IPS-18a (cell line): ENCODE results near the gene MAPK8IP3.

Experiments used
- H3K27ac ChIP-seq: one replicate; pipeline ENCODE4 v1.5.1; 2013; ENCODE audit warnings: low read length
- H3K27me3 ChIP-seq: one replicate; pipeline ENCODE4 v1.6.1; 2013; ENCODE audit warnings: mild to moderate bottlenecking, low read length; ENCODE audit not compliant: control insufficient read depth, insufficient read depth
- H3K36me3 ChIP-seq: one replicate; pipeline ENCODE4 v1.6.1; 2013; ENCODE audit warnings: low read depth, low read length; ENCODE audit not compliant: control insufficient read depth
- H3K4me1 ChIP-seq: one replicate; pipeline ENCODE4 v1.6.1; 2013; ENCODE audit warnings: low read depth, low read length; ENCODE audit not compliant: control insufficient read depth
- H3K4me3 ChIP-seq: one replicate; pipeline ENCODE4 v1.5.1; 2013; ENCODE audit warnings: low read length
- H3K9ac ChIP-seq: one replicate; pipeline ENCODE4 v1.6.1; 2013; ENCODE audit warnings: mild to moderate bottlenecking, low read length, moderate library complexity
- H3K9me3 ChIP-seq: one replicate; pipeline ENCODE4 v1.6.1; 2013; ENCODE audit warnings: low read depth, low read length; ENCODE audit not compliant: control insufficient read depth

Gene MAPK8IP3, protein sequence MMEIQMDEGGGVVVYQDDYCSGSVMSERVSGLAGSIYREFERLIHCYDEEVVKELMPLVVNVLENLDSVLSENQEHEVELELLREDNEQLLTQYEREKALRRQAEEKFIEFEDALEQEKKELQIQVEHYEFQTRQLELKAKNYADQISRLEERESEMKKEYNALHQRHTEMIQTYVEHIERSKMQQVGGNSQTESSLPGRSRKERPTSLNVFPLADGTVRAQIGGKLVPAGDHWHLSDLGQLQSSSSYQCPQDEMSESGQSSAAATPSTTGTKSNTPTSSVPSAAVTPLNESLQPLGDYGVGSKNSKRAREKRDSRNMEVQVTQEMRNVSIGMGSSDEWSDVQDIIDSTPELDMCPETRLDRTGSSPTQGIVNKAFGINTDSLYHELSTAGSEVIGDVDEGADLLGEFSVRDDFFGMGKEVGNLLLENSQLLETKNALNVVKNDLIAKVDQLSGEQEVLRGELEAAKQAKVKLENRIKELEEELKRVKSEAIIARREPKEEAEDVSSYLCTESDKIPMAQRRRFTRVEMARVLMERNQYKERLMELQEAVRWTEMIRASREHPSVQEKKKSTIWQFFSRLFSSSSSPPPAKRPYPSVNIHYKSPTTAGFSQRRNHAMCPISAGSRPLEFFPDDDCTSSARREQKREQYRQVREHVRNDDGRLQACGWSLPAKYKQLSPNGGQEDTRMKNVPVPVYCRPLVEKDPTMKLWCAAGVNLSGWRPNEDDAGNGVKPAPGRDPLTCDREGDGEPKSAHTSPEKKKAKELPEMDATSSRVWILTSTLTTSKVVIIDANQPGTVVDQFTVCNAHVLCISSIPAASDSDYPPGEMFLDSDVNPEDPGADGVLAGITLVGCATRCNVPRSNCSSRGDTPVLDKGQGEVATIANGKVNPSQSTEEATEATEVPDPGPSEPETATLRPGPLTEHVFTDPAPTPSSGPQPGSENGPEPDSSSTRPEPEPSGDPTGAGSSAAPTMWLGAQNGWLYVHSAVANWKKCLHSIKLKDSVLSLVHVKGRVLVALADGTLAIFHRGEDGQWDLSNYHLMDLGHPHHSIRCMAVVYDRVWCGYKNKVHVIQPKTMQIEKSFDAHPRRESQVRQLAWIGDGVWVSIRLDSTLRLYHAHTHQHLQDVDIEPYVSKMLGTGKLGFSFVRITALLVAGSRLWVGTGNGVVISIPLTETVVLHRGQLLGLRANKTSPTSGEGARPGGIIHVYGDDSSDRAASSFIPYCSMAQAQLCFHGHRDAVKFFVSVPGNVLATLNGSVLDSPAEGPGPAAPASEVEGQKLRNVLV (N-terminal part only)

DNA sequence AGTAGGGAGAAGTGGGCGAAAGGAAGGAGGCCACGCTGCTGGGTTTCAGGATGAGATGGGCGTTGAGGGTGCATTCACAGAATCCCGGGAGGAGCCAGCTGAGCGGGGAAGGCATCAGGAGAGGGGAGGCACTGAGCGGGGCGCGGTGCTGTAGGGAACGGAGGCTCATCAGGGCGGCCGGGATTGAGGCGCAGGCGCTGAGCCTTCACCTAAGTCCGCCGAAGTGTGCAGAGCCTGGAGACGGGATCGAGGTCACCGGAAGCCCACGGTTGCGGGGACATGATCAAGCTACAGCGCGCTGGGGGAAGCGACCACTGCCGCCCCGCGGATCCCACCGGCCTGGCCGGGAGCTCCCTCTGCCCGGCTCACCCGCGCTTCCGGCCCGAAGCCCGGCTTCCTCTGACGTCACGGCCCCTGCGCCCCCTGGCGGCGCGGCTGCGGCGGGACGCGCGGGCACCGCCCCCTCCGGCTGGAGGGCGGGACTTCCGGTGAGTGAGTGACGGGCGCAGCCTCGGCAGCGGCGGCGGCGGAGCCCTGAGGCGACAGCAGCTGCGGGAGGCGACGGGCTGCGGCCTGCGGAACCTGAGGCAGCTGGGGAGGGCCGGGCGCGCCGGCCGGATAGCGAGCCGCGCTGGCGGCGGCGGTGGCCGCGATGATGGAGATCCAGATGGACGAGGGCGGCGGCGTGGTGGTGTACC lies at the start of gene MAPK8IP3:
MAPK8IP3 (plus strand) TSS at position 508 of the 698 bp plus-strand sequence; CDS start at position 653, 145 bp downstream.
- H3K9me3 ChIP-seq, result no peaks in the 10 kb centered on the region
- peaks cover 5% of the 10 kb centered on the region for H3K4me1 ChIP-seq
- H3K9ac ChIP-seq, result peak within 1 kb of the TSS; percentile 84
- H3K36me3 ChIP-seq, result peaks cover 17% of the 10 kb centered on the region
- peak within 1 kb of the TSS; percentile 91 for H3K4me3 ChIP-seq
- no peaks in the 10 kb centered on the region for H3K27me3 ChIP-seq
- peak within 1 kb of the TSS; percentile 66 for H3K27ac ChIP-seq

DNA sequence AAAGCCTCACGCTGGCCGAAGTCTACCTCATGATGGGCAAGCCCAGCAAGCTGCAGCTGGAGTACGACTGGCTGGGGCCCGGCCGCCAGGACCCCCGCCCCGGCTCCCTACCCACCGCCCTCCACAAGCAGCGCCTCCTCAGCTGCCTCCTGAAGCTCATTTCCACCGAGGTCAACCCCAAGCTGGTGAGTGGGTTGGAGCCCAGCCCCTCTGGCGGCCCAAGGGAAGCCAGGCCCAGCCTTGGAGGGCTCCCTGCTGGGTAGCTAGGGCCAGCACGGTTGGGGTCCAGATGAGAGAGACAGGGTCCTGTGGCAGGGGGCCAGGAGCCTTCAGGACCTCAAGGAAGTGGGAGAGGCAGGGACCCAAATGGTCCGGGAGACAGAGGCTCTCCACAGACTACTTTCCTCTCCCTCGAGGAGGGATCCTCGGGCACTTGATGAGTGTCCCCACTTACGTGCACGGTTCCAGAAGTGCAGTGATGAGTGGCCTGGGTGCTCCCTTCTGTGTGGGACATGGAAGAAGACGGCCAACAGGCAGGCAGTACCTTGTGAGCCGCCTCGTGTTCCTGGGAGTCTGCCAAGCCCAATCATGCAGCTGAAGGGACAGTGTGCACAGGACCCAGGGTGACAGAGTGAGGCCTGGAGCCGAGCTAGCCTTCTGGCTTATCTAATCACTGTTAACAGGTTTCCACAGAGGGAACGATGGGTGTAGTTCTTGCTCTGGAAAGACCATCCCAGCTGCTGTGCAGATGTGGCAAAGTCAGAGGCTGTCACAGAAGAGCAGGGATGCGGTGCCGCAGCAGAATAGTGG lies 49.0 kb upstream of the MAPK8IP3 start:
- Histone ChIP-seq H3K27me3 (no peaks in the 10 kb centered on the region), H3K36me3 (peaks cover 25% of the 10 kb centered on the region), H3K4me3 (no peak overlapping the region), H3K9ac (no peak overlapping the region), H3K4me1 (no peaks in the 10 kb centered on the region), H3K9me3 (no peaks in the 10 kb centered on the region), H3K27ac (no peak overlapping the region)

DNA sequence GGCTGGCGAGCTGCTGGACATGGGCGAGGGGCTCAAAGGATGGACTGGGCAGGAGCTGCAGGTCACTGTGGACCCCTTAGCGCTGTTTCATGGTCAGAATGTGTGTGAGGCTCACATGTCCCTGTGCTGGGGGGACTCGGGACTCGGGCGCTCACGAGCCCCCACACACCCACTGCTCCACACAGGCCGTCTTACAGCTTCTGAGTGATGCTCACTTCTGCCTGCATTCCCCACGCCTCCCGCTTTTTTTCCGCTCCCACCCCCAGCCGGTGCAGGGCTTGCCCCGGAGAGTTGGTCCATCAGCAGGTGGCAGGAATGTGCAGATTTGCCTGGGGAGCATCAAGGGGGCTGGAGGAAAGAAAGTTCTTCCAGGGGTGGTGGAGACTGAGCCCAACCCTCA lies 48.2 kb upstream of the MAPK8IP3 start:
- Histone ChIP-seq H3K27ac (no peak overlapping the region), H3K4me1 (no peaks in the 10 kb centered on the region), H3K4me3 (no peak overlapping the region), H3K9ac (no peak overlapping the region), H3K9me3 (no peaks in the 10 kb centered on the region), H3K36me3 (peaks cover 30% of the 10 kb centered on the region), H3K27me3 (no peaks in the 10 kb centered on the region)

DNA sequence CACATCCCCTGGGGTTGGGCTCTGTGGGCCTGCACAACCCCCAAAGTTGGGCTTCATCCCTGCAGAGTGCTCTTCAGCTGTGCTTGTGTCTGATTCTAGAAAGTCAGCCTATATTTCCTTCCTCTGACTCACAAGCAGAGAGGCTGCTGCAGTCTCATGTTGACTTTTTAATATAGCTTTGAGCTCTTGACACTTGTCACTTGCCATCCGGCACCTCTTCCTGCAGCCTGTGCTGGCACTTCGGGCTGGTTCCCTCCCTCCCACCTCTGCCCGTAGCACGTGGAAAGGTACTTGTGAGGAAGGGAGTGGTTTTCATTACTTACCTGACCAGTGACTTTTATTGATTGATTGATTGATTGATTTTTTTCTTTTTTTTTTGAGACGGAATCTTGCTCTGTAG lies 47.0 kb upstream of the MAPK8IP3 start:
- H3K27ac ChIP-seq, result no peak overlapping the region
- no peaks in the 10 kb centered on the region for H3K9me3 ChIP-seq
- H3K4me1 ChIP-seq, result no peaks in the 10 kb centered on the region
- H3K36me3 ChIP-seq, result peaks cover 36% of the 10 kb centered on the region
- H3K4me3 ChIP-seq, result no peak overlapping the region
- H3K27me3 ChIP-seq, result no peaks in the 10 kb centered on the region
- H3K9ac ChIP-seq, result no peak overlapping the region

DNA sequence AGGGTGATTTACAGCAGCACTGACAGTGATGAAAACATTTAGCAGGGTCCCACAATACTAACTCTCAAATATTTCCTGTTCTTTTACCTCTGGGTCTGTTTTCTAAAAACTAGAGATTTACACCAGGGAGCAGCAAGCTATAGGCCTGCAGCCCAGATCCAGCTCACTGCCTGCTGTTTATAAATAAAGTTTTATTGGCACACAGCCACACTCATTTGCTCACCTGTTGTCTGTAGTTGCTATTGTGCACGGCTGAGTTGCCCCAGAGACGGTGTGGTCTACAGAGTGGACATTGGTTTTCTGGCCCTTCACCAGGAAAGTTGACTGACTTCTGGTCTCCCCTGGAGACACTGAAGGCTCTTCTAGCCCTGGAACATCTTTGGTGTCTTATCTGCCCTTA lies 44.2 kb upstream of the MAPK8IP3 start:
- H3K4me1 ChIP-seq, result no peaks in the 10 kb centered on the region
- no peaks in the 10 kb centered on the region for H3K27me3 ChIP-seq
- H3K9me3 ChIP-seq, result no peaks in the 10 kb centered on the region
- H3K36me3 ChIP-seq, result peaks cover 43% of the 10 kb centered on the region
- no peak overlapping the region for H3K4me3 ChIP-seq
- H3K27ac ChIP-seq, result no peak overlapping the region
- H3K9ac ChIP-seq, result no peak overlapping the region

DNA sequence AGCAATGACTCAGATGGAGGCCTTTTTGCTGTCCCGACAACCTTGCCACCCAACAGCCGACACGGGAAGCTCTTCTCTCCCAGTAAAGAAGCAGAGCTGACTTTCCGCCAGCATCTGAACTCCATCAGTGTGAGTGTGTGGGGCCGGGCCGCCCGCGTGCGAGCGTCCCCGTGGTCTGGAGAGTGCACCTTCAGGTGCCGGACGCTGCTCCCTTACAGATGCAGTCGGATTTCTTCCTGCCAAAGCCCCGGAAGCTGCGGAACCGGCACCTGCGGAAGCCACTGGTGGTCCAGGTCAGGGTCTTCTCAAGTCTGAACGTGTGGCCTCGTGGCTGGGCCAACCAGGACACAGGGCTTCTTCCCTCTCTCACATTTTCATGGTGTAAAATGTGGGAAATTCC lies 43.5 kb upstream of the MAPK8IP3 start:
- Histone ChIP-seq H3K27ac (no peak overlapping the region), H3K4me3 (no peak overlapping the region), H3K36me3 (peaks cover 50% of the 10 kb centered on the region), H3K9ac (no peak overlapping the region), H3K27me3 (no peaks in the 10 kb centered on the region), H3K9me3 (no peaks in the 10 kb centered on the region), H3K4me1 (no peaks in the 10 kb centered on the region)

DNA sequence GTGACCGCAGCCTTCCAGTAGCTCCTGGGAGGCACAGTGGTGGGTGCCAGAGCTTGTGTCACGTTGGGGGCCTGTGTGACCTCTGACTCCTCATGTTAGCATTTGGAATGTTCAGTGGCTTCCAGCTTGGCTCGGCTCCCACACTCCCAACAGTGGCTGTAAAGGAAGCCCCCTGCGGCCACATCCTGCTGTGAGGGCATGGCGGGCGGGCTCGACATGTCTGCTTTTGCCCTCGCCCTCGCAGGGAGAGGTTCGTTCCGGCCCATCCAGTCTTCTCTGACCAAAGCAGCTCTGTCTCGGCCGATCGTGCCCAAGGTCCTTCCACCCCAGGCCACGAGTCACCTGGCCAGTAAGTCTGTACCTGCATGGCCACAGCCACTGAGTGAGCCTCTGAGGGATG lies 40.2 kb upstream of the MAPK8IP3 start:
- H3K36me3 ChIP-seq, result peaks cover 74% of the 10 kb centered on the region
- H3K9me3 ChIP-seq, result no peaks in the 10 kb centered on the region
- no peak overlapping the region for H3K27ac ChIP-seq
- H3K27me3 ChIP-seq, result no peaks in the 10 kb centered on the region
- no peak overlapping the region for H3K4me3 ChIP-seq
- no peaks in the 10 kb centered on the region for H3K4me1 ChIP-seq
- no peak overlapping the region for H3K9ac ChIP-seq

DNA sequence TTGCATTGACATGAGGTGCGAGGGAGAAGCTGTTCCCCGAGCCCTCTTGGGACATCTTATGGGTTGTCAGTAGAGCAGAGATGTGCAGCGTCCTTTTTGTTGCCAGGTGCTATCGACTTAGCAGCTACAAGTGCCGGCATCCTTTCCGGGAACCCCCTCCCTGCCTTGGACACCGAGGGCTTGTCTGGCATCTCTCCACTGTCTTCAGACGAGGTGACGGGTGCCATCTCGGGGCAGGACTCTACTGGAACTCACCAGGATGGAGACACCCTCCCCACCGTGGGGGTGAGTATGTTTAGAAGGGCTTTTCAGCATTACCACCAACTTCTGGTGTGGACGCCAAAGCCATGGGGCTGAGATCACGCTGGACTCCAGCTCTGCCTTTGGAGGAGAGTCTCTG lies 39.7 kb upstream of the MAPK8IP3 start:
- H3K4me1 ChIP-seq, result no peaks in the 10 kb centered on the region
- H3K27ac ChIP-seq, result no peak overlapping the region
- no peak overlapping the region for H3K9ac ChIP-seq
- H3K9me3 ChIP-seq, result no peaks in the 10 kb centered on the region
- H3K4me3 ChIP-seq, result no peak overlapping the region
- H3K27me3 ChIP-seq, result no peaks in the 10 kb centered on the region
- H3K36me3 ChIP-seq, result peaks cover 78% of the 10 kb centered on the region

DNA sequence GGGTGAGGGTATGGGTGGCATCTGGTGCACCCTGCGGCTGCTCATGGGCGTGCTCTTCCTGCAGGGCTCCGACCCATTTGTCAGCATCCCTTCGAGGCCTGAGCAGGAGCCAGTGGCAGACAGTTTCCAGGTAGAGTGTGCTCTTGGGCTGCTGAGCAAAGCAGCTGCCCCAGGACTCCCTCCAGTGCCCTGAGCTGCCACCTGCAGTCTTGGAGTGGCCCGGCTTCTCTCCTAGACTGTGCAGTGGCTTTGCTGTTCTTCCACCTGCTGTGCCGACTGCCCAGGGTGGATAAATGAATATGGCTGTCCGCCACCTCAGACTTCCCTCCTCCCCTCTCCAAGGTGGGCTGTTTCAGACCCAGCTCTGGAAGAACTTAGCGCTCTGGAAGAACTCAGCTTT lies 38.7 kb upstream of the MAPK8IP3 start:
- Histone ChIP-seq H3K4me1 (no peaks in the 10 kb centered on the region), H3K9me3 (no peaks in the 10 kb centered on the region), H3K9ac (no peak overlapping the region), H3K36me3 (peaks cover 80% of the 10 kb centered on the region), H3K27ac (no peak overlapping the region), H3K4me3 (no peak overlapping the region), H3K27me3 (no peaks in the 10 kb centered on the region)

DNA sequence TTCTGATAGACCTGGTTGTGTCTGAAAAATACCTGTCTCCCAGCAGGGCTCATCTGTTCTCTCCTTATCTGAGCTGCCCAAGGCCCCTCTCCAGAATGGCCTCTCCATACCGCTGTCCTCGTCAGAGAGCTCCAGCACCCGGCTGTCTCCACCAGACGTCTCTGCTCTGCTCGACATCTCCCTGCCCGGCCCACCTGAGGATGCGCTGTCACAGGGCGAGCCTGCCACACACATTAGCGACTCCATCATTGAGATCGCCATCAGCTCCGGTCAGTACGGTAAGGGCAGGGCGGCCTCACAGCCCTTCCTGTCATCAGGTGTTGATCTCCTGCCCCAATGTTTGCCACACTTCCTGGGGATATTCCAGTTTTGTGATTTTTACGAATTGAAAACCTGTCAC lies 38.1 kb upstream of the MAPK8IP3 start:
- Histone ChIP-seq H3K4me1 (no peaks in the 10 kb centered on the region), H3K4me3 (no peak overlapping the region), H3K27me3 (no peaks in the 10 kb centered on the region), H3K36me3 (peaks cover 79% of the 10 kb centered on the region), H3K9me3 (no peaks in the 10 kb centered on the region), H3K9ac (no peak overlapping the region), H3K27ac (no peak overlapping the region)
